GM20000 (cell line): ENCODE measurements around the gene NFIB.

Experiments
- DNase-seq: peaks from one replicate; pipeline ENCODE4 v3.0.0; 2012; ENCODE audit warnings: low spot score
- TF ChIP-seq, protein P1 (sequence below): IDR thresholded peaks from 2 replicates; pipeline ENCODE4 v1.5.1; 2012; ENCODE audit warnings: mild to moderate bottlenecking, control low read depth; ENCODE audit errors: extremely low read depth, missing control alignments

NFIB gene

GRCh38 chr9:14261616-14262015, 52.3 kb downstream of the NFIB start:
- DNase-seq, result no peak

GRCh38 chr9:14260101-14260500, 53.8 kb downstream of the NFIB start:
- no peak for DNase-seq
- TF ChIP-seq, protein P1, sequence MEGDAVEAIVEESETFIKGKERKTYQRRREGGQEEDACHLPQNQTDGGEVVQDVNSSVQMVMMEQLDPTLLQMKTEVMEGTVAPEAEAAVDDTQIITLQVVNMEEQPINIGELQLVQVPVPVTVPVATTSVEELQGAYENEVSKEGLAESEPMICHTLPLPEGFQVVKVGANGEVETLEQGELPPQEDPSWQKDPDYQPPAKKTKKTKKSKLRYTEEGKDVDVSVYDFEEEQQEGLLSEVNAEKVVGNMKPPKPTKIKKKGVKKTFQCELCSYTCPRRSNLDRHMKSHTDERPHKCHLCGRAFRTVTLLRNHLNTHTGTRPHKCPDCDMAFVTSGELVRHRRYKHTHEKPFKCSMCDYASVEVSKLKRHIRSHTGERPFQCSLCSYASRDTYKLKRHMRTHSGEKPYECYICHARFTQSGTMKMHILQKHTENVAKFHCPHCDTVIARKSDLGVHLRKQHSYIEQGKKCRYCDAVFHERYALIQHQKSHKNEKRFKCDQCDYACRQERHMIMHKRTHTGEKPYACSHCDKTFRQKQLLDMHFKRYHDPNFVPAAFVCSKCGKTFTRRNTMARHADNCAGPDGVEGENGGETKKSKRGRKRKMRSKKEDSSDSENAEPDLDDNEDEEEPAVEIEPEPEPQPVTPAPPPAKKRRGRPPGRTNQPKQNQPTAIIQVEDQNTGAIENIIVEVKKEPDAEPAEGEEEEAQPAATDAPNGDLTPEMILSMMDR, result no peak

More at GRCh38 chr9:14261616-14262015, 52.3 kb downstream of the NFIB start:
- TF ChIP-seq, protein P1, result no peak

DNA sequence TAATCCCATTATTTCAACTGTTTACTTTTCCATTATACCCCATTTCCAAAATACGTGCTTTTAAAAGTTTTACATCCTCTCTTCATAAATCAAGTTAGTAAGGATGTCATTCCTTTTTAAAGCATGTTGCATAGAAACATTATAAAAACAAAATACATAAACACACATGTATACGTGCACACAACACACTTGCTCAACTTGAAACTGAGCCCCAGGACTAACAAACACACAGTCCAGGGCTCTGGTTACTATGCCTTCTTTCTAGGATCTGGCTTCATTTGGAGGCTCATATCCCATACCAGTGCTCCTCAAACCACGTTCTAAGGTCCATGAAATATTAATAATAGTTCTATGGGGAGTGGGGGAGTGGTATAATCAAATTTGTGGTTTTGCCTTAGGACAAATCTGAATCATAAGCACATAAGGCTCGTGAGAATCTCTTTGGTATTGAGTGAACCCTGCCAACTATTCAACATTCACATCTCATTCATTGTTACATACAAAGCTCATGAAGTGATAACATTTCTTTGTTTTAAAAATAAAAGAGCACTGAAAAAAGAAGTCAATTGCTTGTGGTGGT, 55.2 kb downstream of the NFIB start:
- TF ChIP-seq, protein P1, result no peak
- no peak for DNase-seq

DNA sequence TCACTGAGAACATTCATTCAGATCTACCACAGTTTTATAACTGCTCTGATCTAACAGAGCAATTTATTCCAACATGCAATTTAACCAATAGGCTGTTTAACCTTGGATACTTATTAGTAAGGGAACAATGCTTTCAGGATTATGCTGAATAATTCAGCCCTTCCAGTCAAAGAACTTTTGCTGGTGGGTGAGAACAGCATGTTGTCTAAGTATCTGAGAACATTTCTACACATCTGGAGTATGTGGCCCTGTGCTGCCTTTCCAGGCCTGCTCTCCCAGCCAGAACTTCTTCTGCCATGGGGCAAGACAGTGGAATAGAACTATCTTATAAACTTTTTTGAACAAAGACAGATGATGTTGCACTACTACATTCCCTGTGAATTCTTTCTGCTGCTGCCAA, 55.8 kb downstream of the NFIB start:
- no peak for DNase-seq
- TF ChIP-seq, protein P1, result no peak

DNA sequence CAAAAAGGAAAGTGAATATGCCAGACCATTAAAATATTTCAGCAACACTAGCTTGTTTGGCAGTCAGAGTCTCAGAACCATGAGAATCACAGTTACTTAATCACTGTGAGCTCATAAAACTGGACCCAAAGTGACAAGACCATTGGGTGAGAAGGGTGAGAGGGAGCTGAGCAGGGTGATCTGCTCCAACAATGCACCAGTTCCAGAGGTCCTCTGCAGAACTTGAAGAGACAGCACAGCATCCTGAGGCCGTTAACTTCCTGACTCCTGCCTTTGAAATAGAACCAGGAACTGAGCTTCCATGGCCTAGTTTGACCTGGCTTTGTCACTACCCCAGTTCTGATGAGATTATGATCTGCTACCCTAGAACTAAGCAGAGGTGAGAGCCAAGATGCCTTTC, 57.4 kb downstream of the NFIB start:
- no peak for DNase-seq
- TF ChIP-seq, protein P1, result no peak

- TF ChIP-seq, protein P1, result no peak
- no peak for DNase-seq
Measured at GRCh38 chr9:14251154-14252071, 62.5 kb downstream of the NFIB start.

GRCh38 chr9:14250794-14251153, 63.2 kb downstream of the NFIB start:
- TF ChIP-seq, protein P1, result no peak
- DNase-seq, result no peak
